HG03439 (cell line): ENCODE data around the gene ACTN2.

Experiments used
- ATAC-seq: cut with Tn5 transposase; IDR thresholded peaks from one replicate; pipeline ENCODE4 v1.9.1; 2021; ENCODE audit warnings: mild to moderate bottlenecking, moderate library complexity; ENCODE audit not compliant: unreplicated experiment

Gene ACTN2

DNA sequence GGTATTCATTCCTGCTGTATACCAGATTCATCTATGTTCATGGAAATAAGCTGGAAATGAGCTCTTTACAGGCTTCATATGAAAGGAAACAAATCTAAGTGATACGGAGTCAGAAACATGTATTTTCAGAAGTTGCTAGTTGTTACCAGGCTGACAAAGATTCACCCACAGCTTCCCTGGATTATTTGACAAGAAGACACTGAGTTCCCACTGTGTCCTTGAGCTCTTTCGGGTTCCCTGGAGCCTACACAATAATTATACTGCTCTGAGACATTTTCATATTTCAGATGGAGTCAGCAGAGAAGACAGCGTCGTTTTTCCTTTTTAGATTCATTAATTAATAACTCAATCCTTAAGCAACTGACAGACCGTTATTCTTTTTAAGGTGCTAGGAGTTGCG is 79.5 kb downstream of the ACTN2 start:
- no peak for ATAC-seq

DNA sequence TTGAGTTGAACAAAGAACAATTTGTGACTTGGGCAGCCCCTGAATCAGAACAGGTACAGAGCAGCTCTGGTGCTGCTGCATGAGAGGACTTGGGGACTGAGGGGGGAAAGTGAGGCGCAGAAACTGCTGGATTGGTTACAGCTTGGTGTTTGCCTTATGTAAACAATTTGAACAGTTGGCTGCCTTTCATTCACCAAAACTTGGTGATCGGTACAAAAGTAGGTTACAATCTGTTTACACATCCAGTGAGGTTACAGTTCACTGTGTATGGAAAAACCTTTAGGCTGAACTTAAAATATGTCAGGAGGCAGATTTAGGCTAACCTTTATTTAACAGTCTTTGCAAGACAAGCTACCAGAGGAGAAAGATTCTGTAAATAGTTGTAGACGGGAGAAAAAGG is 80.2 kb downstream of the ACTN2 start:
- ATAC-seq: no peak

DNA sequence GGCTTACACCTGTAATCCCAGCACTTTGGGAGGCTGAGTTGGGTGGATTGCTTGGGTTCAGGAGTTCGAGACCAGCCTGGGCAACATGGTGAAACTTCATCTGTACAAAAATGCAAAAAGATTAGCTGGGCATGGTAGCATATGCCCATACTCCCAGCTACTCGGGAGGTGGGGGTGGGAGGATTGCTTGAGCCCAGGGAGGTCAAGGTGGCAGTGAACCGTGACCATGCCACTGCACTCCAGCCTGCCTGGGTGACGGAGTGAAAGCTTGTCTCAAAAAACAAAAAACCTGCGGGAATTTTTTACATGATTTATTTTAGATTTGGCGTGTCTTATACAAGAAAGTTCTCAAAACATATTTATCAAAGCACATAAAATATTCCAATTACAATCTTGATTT is 81.0 kb downstream of the ACTN2 start:
- ATAC-seq: no peak

GRCh38 chr1:236768601-236769000 is 82.3 kb downstream of the ACTN2 start:
- ATAC-seq: no peak

DNA sequence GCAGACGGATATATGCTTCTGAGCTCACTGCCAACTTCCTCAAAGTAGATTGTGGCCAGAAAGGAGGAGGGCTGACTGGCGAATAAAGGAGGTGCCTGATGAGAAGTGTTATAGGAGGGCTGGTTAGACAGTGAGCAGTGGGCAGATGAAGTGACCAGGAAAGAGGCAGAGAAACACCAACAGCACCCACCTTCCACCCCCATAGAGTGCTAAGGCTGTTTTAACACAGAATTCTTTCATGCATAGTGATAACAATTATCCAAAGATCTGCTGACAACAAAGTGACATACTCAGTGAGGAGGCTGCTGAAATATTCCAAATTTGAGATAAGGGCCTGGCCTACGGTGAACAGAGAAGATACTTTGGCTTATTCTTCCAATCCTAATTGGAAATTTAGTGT is 87.6 kb downstream of the ACTN2 start:
- no peak for ATAC-seq

DNA sequence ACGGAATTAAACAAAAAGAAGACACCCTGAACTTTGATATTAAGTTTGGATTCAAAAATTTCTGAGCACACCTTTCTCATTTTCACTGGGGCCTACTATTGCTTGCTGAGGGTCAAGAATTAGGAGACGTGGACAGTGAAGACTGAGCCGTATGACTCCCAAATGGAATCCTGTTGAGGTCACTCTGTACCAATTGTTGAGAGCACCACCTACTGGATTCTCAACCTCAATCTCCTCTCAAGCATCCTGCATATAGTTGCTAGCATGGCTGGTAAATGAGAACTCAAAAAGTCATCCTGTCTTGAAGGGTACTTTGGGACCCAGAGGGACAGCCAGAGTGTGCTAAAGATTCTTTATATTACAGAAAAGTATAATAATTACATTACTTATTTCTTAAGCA is 88.6 kb downstream of the ACTN2 start:
- no peak for ATAC-seq

DNA sequence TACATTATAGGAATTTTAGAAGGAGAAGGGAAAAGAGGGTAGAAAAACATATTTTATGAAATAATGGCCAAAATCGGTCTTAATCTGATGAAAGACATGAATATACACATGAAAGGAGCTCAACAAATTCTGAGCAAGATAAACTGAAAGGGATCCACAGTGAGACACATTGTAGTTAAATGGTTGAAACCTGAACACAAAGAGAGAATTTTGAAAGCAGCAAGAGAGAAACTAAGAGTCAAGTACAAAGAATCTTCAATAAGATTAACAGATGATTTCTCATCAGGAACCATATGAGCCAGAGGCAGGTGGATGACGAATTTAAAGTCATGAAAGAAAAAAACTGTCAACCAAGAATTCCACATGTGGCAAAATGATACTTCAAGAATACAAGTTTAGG is 93.0 kb downstream of the ACTN2 start:
- no peak for ATAC-seq

GRCh38 chr1:236785477-236785876 is 99.2 kb downstream of the ACTN2 start:
- ATAC-seq: no peak

- no peak for ATAC-seq
Measured at GRCh38 chr1:236786453-236786852, 100.2 kb downstream of the ACTN2 start.

DNA sequence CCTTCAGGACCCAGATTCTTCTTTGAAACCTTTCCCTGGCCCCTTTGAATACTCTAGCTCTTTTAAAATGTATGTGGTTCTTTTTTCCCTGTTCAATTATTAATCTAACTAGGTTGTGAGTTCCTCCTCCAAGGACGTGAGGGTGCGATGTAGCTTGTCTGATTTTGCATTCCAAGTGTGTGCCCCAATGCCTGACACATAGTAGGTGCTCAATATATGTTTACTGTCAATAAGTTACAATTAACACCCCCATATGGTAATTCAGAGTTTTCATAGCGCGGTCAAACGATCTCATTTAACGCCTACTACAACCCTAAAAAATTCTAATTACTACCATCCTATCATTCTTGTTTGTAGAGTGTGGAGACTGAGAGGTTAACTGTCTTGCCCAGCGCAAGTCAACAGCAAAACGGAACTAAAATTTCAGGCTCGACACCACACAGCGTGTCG is 108.3 kb downstream of the ACTN2 start:
- ATAC-seq: no peak

- ATAC-seq: peak; percentile 99
Measured at GRCh38 chr1:236795035-236795756, 108.9 kb downstream of the ACTN2 start, which contains the start of gene MTR. TSS of gene MTR (plus strand) at chr1:236795292. CDS start at chr1:236795704, 412 bp downstream.

DNA sequence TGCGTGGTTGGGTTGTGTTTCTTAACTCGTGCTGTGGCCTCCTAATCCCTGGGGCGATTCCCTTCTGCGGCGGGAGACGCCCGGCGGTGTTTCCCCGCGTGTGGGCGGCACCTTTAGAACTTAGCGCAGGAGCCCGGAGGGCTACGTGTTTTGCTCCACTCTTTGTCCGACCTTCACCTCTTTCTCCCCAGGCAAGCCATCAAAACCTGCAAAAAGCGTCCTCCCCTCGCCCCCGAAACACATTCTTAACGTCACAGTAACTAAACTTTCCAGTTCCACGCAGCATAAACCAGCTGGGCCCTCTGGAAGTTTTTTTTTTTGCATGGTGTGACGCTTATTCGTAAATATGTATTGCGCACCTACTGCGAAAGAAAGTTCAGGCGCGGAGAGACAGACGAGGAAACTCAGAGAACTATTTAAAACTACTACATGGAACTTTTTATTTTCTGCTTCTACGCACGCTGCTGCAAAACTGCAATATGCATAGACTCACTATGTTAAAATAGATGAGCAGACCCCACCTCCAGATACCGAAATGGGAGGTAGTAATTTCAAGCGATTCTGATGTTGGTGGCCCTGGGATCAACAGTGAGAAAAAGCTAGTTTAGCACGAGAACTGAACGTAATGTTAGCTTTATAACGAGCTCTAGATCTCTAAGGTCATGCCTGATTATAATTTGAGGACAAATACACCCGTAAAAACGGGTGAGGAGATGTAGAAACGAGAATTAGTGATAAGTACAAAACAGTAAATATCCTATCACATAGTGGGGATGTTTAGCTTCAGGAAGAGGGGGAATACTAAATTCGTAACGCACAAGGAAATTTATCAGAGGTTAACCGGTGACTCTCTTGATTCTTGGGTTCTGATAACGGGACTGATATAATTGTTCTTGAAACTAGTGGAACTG is 109.7 kb downstream of the ACTN2 start:
- ATAC-seq: peak; percentile 37

DNA sequence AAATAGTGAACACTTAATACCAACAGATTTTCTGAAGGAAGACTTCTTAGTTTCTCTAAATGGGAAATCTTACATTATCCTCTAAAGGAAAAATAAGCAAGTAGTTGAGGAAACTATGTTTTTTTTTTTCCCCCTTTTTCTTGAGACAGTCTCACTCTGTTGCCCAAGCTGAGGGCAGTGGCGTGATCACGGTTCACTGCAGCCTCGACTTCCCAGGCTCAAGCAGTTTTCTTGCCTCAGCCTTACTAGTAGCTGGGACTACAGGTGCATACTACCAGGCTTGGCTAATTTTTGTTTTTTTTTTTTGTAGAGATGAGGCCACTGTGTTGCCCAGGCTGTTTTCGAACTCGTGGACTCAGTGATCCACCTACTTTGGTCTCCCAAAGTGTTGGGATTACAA is 112.7 kb downstream of the ACTN2 start:
- no peak for ATAC-seq

- ATAC-seq: no peak
Measured at GRCh38 chr1:236800002-236800620, 113.8 kb downstream of the ACTN2 start.

DNA sequence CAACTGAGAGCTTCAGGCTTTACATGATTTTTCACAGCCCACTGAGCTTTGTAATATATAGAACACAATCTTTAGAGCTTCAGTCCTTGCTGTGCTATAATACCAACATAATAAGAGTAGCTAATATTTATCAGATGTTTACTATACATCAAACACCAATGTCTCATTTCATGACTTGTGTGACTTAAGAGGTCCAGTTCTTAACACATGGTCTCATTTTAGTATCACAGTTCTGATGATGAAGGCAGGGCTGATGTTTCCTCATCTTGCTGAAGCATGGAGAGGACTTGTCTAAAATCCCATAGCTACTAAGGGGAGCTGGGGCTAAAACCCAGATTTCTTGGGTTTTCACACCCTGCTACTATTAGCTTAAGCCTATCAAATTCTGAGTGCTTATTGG is 114.3 kb downstream of the ACTN2 start:
- no peak for ATAC-seq

GRCh38 chr1:236802264-236802663 is 116.0 kb downstream of the ACTN2 start:
- ATAC-seq: no peak

- no peak for ATAC-seq
Measured at GRCh38 chr1:236806634-236807033, 120.3 kb downstream of the ACTN2 start.

DNA sequence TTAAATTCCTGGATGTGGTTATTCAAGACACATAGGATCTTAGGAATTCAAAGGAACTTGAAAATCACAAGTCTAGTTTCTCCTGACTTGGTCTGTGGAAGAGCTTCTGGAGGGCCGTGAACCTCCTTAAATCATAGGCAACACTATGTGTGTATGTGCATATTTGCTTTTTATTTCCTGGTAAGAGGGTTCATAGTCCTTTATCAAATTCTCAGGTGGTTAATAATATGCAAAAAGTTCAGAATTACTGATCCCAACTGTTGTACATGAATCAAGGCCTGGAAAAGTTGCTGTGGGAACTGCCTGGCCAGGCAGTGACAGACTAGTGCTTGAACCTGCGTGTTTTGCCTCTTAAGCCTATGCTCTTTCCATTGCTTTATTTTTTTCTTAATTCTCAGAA is 121.7 kb downstream of the ACTN2 start:
- no peak for ATAC-seq

DNA sequence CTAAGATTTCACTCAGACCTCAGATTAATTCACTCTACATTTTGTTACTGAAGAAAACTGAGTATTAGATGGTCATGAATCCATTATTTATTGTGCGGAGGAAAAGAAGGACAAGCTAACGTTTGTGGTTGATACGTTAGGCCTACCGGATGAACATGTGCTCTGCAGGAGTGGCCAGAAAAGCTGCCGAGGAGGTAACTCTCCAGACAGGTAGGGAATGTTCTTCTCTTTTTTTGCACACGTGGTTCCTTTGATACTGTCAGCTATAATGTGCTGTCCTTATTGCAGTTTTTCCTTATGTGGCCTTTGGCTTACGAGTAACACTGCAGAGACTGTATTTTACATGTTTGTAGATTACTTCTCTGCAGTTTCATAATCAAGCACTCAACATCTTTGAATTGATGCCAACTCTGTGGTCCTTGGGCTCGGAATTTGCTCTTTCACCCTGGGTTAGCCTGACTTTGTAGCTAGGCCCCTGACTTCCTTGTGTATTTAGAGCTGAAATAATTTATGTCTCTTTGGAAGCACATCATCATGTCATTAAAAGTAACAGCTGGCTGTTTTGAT is 122.3 kb downstream of the ACTN2 start:
- no peak for ATAC-seq

DNA sequence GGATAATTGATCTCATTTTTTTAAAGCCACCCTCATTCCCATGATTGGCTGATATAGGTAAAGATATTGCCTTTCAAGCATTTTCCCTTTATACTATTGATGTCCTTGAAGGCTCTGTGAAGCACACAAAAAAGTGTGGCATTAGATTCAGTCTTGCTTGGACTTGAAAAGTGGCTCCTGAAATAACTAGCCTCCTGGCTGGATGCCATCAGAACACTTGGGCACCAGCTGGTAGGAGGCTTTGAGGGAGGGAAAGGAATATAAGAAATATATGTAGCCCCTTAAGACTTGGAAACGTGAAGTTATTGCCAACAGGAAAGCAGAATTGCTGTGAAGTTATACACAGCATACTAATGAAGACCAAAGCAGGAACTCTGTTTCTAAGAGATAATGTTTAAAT is 122.8 kb downstream of the ACTN2 start:
- ATAC-seq: no peak

DNA sequence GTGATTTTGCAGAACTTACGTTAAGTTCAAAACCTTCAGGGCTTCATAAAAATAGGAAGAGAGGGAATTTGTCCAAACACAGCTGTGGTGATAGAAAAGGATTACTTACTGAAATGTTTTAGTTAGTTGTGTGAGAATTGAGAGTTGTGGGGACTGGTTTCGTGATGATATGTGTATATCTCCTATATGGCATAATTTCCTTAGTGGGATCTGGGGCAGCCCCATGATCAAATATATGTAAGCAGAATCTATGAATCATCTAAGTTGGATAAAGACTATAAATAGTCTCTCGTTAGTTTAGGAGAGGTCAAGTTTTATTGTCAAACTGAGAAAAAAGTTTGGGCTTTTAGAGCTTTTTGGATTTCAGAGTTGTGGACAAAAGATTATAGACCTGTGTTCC is 123.7 kb downstream of the ACTN2 start:
- ATAC-seq: no peak
